HUES48 (cell line): Measurements from ENCODE around the gene PCDHA3.
"Not testable (repeated sequence)": the region's sequence is repeated elsewhere in the genome, so short reads cannot be mapped to it uniquely, and the experiment has no call there.

ENCODE experiments used
- H3K27ac ChIP-seq: one replicate; pipeline ENCODE4 v1.7.0; 2013; ENCODE audit warnings: low read depth, low read length, inconsistent platforms
- H3K27me3 ChIP-seq: 2 replicates; pipeline ENCODE4 v1.6.1; 2013; ENCODE audit warnings: mild to moderate bottlenecking, low read length; ENCODE audit not compliant: control insufficient read depth, insufficient read depth
- H3K36me3 ChIP-seq: 2 replicates; pipeline ENCODE4 v1.6.1; 2013; ENCODE audit warnings: low read length; ENCODE audit not compliant: control insufficient read depth, insufficient read depth
- H3K4me1 ChIP-seq: 2 replicates; pipeline ENCODE4 v1.6.1; 2013; ENCODE audit warnings: mild to moderate bottlenecking, low read length; ENCODE audit not compliant: control insufficient read depth, insufficient read depth
- H3K4me3 ChIP-seq: 2 replicates; pipeline ENCODE4 v1.5.1; 2013; ENCODE audit warnings: mild to moderate bottlenecking, low read depth, low read length
- H3K9ac ChIP-seq: 2 replicates; pipeline ENCODE4 v1.6.1; 2013; ENCODE audit warnings: mild to moderate bottlenecking, low read depth, low read length, moderate library complexity
- H3K9me3 ChIP-seq: 2 replicates; pipeline ENCODE4 v1.6.1; 2013; ENCODE audit warnings: low read length; ENCODE audit not compliant: control insufficient read depth, insufficient read depth

PCDHA3 gene

DNA sequence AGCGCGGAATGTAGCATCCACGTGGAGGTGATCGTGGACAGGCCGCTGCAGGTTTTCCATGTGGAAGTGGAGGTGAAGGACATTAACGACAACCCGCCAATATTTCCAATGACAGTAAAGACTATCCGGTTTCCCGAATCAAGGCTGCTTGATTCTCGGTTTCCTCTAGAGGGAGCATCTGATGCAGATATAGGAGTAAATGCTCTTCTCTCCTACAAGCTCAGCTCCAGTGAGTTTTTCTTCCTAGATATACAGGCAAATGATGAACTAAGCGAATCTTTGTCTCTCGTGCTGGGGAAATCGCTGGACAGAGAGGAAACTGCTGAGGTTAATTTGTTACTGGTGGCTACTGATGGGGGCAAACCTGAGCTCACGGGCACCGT lies 5.6 kb upstream of the PCDHA3 start:
- peaks cover 16% of the 10 kb centered on the region for H3K9me3 ChIP-seq
- H3K9ac ChIP-seq = no peak overlapping the region
- peak overlapping the region; percentile 71 for H3K4me3 ChIP-seq
- no peak overlapping the region for H3K27ac ChIP-seq
- H3K4me1 ChIP-seq = no peaks in the 10 kb centered on the region
- H3K36me3 ChIP-seq = no peaks in the 10 kb centered on the region
- no peaks in the 10 kb centered on the region for H3K27me3 ChIP-seq

DNA sequence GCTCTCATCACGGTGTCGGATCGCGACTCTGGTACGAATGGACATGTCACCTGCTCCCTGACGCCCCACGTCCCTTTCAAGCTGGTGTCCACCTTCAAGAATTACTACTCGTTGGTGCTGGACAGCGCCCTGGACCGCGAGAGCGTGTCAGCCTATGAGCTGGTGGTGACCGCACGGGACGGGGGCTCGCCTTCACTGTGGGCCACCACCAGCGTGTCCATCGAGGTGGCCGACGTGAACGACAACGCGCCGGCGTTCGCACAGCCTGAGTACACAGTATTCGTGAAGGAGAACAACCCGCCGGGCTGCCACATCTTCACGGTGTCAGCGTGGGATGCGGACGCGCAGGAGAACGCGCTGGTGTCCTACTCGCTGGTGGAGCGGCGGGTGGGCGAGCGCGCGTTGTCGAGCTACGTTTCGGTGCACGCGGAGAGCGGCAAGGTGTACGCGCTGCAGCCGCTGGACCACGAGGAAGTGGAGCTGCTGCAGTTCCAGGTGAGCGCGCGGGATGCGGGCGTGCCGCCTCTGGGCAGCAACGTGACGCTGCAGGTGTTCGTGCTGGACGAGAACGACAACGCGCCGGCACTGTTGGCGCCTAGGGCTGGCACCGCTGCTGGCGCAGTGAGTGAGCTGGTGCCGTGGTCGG lies 4.7 kb upstream of the PCDHA3 start:
- not testable (repeated sequence) for H3K36me3 ChIP-seq, H3K27me3 ChIP-seq, H3K9ac ChIP-seq, H3K4me3 ChIP-seq, H3K27ac ChIP-seq, H3K4me1 ChIP-seq
- peaks cover 18% of the 10 kb centered on the region for H3K9me3 ChIP-seq

DNA sequence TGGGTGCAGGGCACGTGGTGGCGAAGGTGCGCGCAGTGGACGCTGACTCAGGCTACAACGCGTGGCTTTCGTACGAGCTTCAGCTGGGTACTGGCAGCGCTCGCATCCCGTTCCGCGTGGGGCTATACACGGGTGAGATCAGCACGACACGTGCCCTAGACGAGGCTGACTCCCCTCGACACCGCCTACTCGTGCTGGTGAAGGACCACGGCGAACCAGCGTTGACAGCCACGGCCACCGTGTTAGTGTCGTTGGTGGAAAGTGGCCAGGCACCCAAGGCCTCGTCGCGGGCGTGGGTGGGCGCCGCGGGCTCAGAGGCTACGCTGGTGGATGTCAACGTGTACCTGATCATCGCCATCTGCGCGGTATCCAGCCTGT lies 4.2 kb upstream of the PCDHA3 start:
- H3K4me1 ChIP-seq = no peaks in the 10 kb centered on the region
- peaks cover 18% of the 10 kb centered on the region for H3K9me3 ChIP-seq
- H3K4me3 ChIP-seq = no peak overlapping the region
- H3K9ac ChIP-seq = no peak overlapping the region
- H3K36me3 ChIP-seq = no peaks in the 10 kb centered on the region
- no peak overlapping the region for H3K27ac ChIP-seq
- no peaks in the 10 kb centered on the region for H3K27me3 ChIP-seq

DNA sequence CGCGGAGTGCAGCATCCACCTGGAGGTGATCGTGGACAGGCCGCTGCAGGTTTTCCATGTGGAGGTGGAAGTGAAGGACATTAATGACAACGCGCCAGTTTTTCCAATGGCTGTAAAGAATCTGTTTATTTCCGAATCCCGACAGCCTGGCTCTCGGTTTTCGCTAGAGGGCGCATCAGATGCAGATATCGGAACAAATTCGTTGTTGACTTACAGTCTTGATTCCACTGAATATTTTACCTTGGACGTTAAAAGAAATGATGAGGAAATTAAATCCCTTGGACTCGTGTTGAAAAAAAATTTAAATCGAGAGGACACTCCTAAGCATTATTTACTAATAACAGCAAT lies 611 bp downstream of the PCDHA3 start:
- Histone ChIP-seq H3K9ac (no peak overlapping the region), H3K27me3 (no peaks in the 10 kb centered on the region), H3K27ac (no peak overlapping the region), H3K36me3 (no peaks in the 10 kb centered on the region), H3K9me3 (peaks cover 14% of the 10 kb centered on the region; the same call in 1 of the 2 replicates), H3K4me1 (no peaks in the 10 kb centered on the region), H3K4me3 (no peak overlapping the region; the same call in 1 of the 2 replicates)

DNA sequence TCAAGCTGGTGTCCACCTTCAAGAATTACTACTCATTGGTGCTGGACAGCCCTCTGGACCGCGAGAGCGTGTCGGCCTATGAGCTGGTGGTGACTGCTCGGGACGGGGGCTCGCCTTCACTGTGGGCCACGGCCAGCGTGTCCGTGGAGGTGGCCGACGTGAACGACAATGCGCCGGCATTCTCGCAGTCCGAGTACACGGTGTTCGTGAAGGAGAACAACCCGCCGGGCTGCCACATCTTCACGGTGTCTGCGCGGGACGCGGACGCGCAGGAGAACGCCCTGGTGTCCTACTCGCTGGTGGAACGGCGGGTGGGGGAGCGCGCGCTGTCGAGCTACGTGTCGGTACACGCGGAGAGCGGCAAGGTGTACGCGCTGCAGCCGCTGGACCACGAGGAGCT lies 1.5 kb downstream of the PCDHA3 start:
- H3K27me3 ChIP-seq, H3K4me3 ChIP-seq, H3K9ac ChIP-seq, H3K36me3 ChIP-seq, H3K4me1 ChIP-seq, H3K27ac ChIP-seq: not testable (repeated sequence)
- H3K9me3 ChIP-seq = peaks cover 14% of the 10 kb centered on the region; the same call in 1 of the 2 replicates

DNA sequence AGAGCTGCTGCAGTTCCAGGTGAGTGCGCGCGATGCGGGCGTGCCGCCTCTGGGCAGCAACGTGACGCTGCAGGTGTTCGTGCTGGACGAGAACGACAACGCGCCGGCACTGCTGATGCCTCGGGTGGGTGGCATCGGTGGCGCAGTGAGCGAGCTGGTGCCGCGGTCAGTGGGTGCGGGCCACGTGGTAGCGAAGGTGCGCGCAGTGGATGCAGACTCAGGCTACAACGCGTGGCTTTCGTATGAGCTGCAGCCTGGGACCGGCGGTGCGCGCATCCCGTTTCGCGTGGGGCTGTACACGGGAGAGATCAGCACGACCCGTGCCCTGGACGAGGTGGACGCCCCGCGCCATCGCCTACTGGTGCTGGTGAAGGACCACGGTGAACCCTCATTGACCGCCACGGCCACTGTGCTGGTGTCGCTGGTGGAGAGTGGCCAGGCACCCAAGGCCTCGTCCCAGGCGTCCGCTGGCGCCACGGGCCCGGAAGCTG lies 2.0 kb downstream of the PCDHA3 start:
- peaks cover 14% of the 10 kb centered on the region; the same call in 1 of the 2 replicates for H3K9me3 ChIP-seq
- no peaks in the 10 kb centered on the region for H3K36me3 ChIP-seq
- H3K27me3 ChIP-seq = no peaks in the 10 kb centered on the region
- H3K27ac ChIP-seq = no peak overlapping the region
- no peak overlapping the region for H3K4me3 ChIP-seq
- H3K4me1 ChIP-seq = no peaks in the 10 kb centered on the region
- H3K9ac ChIP-seq = no peak overlapping the region

DNA sequence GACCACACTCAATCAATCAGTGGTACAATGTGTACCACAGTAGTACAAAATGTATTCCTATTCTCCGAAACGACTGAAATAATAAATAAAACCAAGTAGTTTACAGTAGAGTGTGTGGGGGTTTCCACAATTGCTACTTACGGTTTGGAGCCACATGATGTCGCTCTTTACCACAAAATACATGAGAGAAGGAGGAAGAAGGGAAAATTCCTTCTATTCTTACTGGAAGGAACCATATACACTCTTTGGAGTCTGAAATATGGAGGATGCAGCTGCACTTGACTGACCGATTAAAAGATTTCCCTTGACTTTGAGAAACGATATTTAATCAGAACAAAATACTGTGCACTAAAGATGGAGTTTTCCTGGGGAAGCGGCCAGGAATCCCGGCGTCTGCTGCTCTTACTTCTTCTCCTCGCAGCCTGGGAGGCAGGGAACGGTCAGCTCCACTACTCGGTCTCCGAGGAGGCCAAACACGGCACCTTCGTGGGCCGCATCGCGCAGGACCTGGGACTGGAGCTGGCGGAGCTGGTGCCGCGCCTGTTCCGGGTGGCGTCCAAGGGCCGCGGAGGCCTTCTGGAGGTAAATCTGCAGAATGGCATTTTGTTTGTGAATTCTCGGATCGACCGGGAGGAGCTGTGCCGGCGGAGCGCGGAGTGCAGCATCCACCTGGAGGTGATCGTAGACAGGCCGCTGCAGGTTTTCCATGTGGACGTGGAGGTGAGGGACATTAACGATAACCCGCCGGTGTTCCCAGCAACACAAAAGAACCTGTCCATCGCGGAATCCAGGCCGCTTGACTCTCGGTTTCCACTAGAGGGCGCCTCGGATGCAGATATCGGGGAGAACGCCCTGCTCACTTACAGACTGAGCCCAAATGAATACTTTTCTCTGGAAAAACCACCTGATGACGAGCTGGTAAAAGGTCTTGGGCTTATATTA lies 6.2 kb downstream of the PCDHA3 start, which contains the start of gene PCDHA4:
PCDHA4 (plus strand) TSS at position 235 of the 942 bp plus-strand sequence.
- H3K27ac ChIP-seq = no peak within 1 kb of the TSS
- H3K36me3 ChIP-seq = no peaks in the 10 kb centered on the region
- no peaks in the 10 kb centered on the region for H3K27me3 ChIP-seq
- H3K9ac ChIP-seq = peak within 1 kb of the TSS; percentile 80
- H3K4me3 ChIP-seq = peak within 1 kb of the TSS; percentile 83
- H3K4me1 ChIP-seq = no peaks in the 10 kb centered on the region
- H3K9me3 ChIP-seq = peaks cover 6% of the 10 kb centered on the region; the same call in 1 of the 2 replicates

DNA sequence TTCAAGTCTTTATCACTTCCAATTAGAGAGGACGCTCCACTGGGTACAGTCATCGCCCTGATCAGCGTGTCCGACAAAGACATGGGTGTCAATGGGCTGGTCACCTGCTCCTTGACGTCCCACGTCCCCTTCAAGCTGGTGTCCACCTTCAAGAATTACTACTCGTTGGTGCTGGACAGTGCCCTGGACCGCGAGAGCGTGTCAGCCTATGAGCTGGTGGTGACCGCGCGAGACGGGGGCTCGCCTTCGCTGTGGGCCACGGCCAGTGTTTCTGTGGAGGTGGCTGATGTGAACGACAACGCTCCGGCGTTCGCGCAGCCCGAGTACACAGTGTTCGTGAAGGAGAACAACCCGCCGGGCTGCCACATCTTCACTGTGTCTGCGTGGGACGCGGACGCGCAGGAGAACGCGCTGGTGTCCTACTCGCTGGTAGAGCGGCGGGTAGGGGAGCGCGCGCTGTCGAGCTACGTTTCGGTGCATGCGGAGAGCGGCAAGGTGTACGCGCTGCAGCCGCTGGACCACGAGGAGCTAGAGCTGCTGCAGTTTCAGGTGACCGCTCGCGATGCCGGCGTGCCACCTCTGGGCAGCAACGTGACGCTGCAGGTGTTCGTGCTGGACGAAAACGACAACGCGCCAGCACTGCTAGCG lies 7.5 kb downstream of the PCDHA3 start:
- not testable (repeated sequence) for H3K4me3 ChIP-seq, H3K9me3 ChIP-seq, H3K27ac ChIP-seq, H3K27me3 ChIP-seq, H3K9ac ChIP-seq, H3K4me1 ChIP-seq, H3K36me3 ChIP-seq

DNA sequence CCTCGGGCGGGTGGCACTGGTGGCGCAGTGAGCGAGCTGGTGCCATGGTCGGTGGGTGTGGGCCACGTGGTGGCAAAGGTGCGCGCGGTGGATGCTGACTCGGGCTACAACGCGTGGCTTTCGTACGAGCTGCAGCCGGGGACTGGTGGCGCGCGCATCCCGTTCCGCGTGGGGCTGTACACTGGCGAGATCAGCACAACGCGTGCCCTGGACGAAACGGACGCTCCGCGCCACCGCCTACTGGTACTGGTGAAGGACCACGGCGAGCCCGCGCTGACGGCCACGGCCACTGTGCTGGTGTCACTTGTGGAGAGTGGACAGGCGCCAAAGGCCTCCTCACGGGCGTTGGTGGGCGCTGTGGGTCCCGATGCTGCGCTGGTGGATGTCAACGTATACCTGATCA lies 8.0 kb downstream of the PCDHA3 start:
- no peak overlapping the region for H3K4me3 ChIP-seq
- no peaks in the 10 kb centered on the region for H3K4me1 ChIP-seq
- H3K9me3 ChIP-seq = no peaks in the 10 kb centered on the region
- H3K9ac ChIP-seq = no peak overlapping the region
- H3K36me3 ChIP-seq = no peaks in the 10 kb centered on the region
- H3K27ac ChIP-seq = no peak overlapping the region
- H3K27me3 ChIP-seq = no peaks in the 10 kb centered on the region

DNA sequence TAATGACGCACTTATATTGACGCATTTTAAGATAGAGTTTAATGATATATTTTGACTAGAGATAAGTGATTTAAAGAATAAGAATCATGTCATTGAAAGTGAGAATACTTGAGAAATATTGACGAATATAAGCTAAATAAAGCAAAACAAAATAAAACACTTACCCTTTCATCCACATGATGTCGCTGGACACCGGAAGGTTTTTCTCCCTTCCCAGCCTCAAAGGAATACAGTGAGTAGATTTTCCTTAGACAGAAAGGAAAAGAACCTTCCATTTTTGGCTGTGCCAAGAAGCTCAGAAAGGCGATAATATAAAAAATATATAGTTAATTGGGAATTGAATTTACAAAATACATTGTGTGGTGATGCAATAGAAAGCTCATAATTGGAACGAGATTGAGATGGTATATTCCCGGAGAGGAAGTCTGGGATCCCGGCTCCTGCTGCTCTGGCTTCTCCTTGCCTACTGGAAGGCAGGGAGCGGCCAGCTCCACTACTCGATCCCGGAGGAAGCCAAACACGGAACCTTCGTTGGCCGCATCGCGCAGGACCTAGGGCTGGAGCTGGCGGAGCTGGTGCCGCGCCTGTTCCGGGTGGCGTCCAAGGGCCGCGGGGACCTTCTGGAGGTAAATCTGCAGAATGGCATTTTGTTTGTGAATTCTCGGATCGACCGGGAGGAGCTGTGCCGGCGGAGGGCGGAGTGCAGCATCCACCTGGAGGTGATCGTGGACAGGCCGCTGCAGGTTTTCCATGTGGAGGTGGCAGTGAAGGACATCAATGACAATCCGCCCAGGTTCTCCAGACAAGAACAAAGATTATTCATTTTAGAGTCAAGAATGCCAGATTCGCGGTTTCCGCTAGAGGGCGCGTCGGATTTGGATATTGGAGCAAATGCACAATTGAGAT lies 20.8 kb downstream of the PCDHA3 start, which contains the start of gene PCDHA5:
PCDHA5 (plus strand) TSS at position 239 of the 906 bp plus-strand sequence.
- Histone ChIP-seq H3K4me3 (no peak within 1 kb of the TSS), H3K9ac (no peak within 1 kb of the TSS), H3K27me3 (no peaks in the 10 kb centered on the region), H3K9me3 (no peaks in the 10 kb centered on the region), H3K36me3 (no peaks in the 10 kb centered on the region), H3K27ac (no peak within 1 kb of the TSS), H3K4me1 (no peaks in the 10 kb centered on the region)
